Measurements from ENCODE around the gene SPSB1. TPM values are rescaled to one million over a fixed set of nuclear protein-coding genes. Genes with fewer than 3 reads are reported as not detected.

Gene SPSB1
- total RNA-seq, 1 donor = 23.2 TPM

DNA sequence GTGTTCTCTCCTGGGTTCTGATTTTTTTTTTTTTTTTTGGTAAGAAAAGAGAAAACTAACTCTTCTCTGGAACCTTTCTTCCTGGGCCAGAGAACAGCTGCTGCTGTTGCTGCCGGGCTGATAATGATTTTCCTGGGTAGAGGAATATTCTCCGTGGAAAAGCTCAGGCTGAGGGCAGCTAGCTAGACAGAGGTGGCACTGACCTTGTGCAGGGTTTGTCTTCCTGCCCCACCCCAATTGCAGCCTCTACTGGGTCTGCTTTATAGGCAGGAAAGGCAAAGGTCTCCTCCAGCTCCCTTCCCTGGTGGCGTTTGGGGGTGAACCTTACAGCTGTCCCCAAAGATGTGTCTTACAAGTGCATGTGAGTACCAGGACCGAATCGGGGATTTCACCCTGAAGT, 79.3 kb downstream of the SPSB1 start:
- Histone ChIP-seq H3K4me1 (ENCODE audit: insufficient read depth, low read length) (peaks cover 7% of the 10 kb centered on the region), H2AFZ (ENCODE audit: low read length) (no peak overlapping the region), H3K79me2 (ENCODE audit: insufficient read depth, low read length) (peaks cover 1% of the 10 kb centered on the region), H3K4me2 (ENCODE audit: insufficient read depth, low read length) (no peak overlapping the region), H4K20me1 (ENCODE audit: insufficient read depth, low read length) (peaks cover 3% of the 10 kb centered on the region), H3K27ac (ENCODE audit: low read depth, low read length) (no peak overlapping the region), H3K9me3 (ENCODE audit: low read depth, low read length) (no peaks in the 10 kb centered on the region), H3K4me3 (ENCODE audit: insufficient read depth, low read length) (no peak overlapping the region), H3K27me3 (ENCODE audit: insufficient read depth, low read length) (no peaks in the 10 kb centered on the region), H3K36me3 (ENCODE audit: insufficient read depth, low read length) (peaks cover 7% of the 10 kb centered on the region)
- DNase-seq (ENCODE audit: insufficient read length, low spot score, missing footprints) = no peak
- TF ChIP-seq, protein P1, sequence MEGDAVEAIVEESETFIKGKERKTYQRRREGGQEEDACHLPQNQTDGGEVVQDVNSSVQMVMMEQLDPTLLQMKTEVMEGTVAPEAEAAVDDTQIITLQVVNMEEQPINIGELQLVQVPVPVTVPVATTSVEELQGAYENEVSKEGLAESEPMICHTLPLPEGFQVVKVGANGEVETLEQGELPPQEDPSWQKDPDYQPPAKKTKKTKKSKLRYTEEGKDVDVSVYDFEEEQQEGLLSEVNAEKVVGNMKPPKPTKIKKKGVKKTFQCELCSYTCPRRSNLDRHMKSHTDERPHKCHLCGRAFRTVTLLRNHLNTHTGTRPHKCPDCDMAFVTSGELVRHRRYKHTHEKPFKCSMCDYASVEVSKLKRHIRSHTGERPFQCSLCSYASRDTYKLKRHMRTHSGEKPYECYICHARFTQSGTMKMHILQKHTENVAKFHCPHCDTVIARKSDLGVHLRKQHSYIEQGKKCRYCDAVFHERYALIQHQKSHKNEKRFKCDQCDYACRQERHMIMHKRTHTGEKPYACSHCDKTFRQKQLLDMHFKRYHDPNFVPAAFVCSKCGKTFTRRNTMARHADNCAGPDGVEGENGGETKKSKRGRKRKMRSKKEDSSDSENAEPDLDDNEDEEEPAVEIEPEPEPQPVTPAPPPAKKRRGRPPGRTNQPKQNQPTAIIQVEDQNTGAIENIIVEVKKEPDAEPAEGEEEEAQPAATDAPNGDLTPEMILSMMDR (IDR thresholded peaks at IDR 0.05; ENCODE audit: extremely low read depth, low read depth, low read length) = no peak

GRCh38 chr1:9373619-9374018, 80.9 kb downstream of the SPSB1 start:
- H3K79me2 ChIP-seq (ENCODE audit: insufficient read depth, low read length) = no peaks in the 10 kb centered on the region
- TF ChIP-seq, protein P1 (IDR thresholded peaks at IDR 0.05; ENCODE audit: extremely low read depth, low read depth, low read length) = no peak
- H3K27me3 ChIP-seq (ENCODE audit: insufficient read depth, low read length) = no peaks in the 10 kb centered on the region
- no peak overlapping the region for H3K4me2 ChIP-seq (ENCODE audit: insufficient read depth, low read length)
- peaks cover 3% of the 10 kb centered on the region for H4K20me1 ChIP-seq (ENCODE audit: insufficient read depth, low read length)
- DNase-seq (ENCODE audit: insufficient read length, low spot score, missing footprints) = no peak
- H3K27ac ChIP-seq (ENCODE audit: low read depth, low read length) = no peak overlapping the region
- peaks cover 11% of the 10 kb centered on the region for H3K4me1 ChIP-seq (ENCODE audit: insufficient read depth, low read length)
- no peaks in the 10 kb centered on the region for H3K9me3 ChIP-seq (ENCODE audit: low read depth, low read length)
- no peak overlapping the region for H2AFZ ChIP-seq (ENCODE audit: low read length)
- H3K36me3 ChIP-seq (ENCODE audit: insufficient read depth, low read length) = peaks cover 7% of the 10 kb centered on the region
- no peak overlapping the region for H3K4me3 ChIP-seq (ENCODE audit: insufficient read depth, low read length)

- Histone ChIP-seq H4K20me1 (ENCODE audit: insufficient read depth, low read length) (peaks cover 3% of the 10 kb centered on the region), H3K27ac (ENCODE audit: low read depth, low read length) (no peak overlapping the region), H2AFZ (ENCODE audit: low read length) (no peak overlapping the region), H3K36me3 (ENCODE audit: insufficient read depth, low read length) (peaks cover 7% of the 10 kb centered on the region), H3K4me2 (ENCODE audit: insufficient read depth, low read length) (no peak overlapping the region), H3K9me3 (ENCODE audit: low read depth, low read length) (no peaks in the 10 kb centered on the region), H3K79me2 (ENCODE audit: insufficient read depth, low read length) (no peaks in the 10 kb centered on the region), H3K4me1 (ENCODE audit: insufficient read depth, low read length) (peaks cover 11% of the 10 kb centered on the region), H3K4me3 (ENCODE audit: insufficient read depth, low read length) (no peak overlapping the region), H3K27me3 (ENCODE audit: insufficient read depth, low read length) (no peaks in the 10 kb centered on the region)
- DNase-seq (ENCODE audit: insufficient read length, low spot score, missing footprints) = no peak
- TF ChIP-seq, protein P1 (IDR thresholded peaks at IDR 0.05; ENCODE audit: extremely low read depth, low read depth, low read length) = no peak
These were observed 82.2 kb downstream of the SPSB1 start for GRCh38 chr1:9374748-9375341.

- no peak overlapping the region for H2AFZ ChIP-seq (ENCODE audit: low read length)
- H3K27ac ChIP-seq (ENCODE audit: low read depth, low read length) = no peak overlapping the region
- H3K79me2 ChIP-seq (ENCODE audit: insufficient read depth, low read length) = no peaks in the 10 kb centered on the region
- H3K4me2 ChIP-seq (ENCODE audit: insufficient read depth, low read length) = no peak overlapping the region
- DNase-seq (ENCODE audit: insufficient read length, low spot score, missing footprints) = no peak
- no peak overlapping the region for H3K4me3 ChIP-seq (ENCODE audit: insufficient read depth, low read length)
- peaks cover 3% of the 10 kb centered on the region for H4K20me1 ChIP-seq (ENCODE audit: insufficient read depth, low read length)
- H3K36me3 ChIP-seq (ENCODE audit: insufficient read depth, low read length) = no peaks in the 10 kb centered on the region
- peaks cover 11% of the 10 kb centered on the region for H3K4me1 ChIP-seq (ENCODE audit: insufficient read depth, low read length)
- no peaks in the 10 kb centered on the region for H3K27me3 ChIP-seq (ENCODE audit: insufficient read depth, low read length)
- TF ChIP-seq, protein P1 (IDR thresholded peaks at IDR 0.05; ENCODE audit: extremely low read depth, low read depth, low read length) = no peak
- no peaks in the 10 kb centered on the region for H3K9me3 ChIP-seq (ENCODE audit: low read depth, low read length)
These were observed 83.2 kb downstream of the SPSB1 start for GRCh38 chr1:9375912-9376311.
